ENCODE data around the gene SLC1A3.
"Not testable (repeated sequence)": the region's sequence is repeated elsewhere in the genome, so short reads cannot be mapped to it uniquely, and the experiment has no call there.

DNA sequence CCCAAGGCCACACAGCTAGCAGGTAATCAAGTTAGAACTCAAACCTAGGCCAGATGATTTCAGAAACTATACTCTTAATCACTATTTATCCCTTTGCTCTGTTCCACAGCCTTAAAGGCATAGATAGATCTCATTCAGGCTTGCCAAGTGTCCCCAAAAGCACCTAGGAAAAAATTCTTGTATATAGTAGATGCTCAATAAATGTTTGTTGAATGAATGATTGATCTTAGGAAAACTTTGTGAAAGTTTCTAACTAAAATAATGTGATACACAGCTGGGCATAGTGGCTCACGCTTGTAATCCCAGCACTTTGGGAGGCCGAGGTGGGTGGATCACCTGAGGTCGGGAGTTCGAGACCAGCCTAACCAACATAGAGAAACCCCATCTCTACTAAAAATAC lies 16.7 kb upstream of the SLC1A3 start:
- TF ChIP-seq, protein P1, sequence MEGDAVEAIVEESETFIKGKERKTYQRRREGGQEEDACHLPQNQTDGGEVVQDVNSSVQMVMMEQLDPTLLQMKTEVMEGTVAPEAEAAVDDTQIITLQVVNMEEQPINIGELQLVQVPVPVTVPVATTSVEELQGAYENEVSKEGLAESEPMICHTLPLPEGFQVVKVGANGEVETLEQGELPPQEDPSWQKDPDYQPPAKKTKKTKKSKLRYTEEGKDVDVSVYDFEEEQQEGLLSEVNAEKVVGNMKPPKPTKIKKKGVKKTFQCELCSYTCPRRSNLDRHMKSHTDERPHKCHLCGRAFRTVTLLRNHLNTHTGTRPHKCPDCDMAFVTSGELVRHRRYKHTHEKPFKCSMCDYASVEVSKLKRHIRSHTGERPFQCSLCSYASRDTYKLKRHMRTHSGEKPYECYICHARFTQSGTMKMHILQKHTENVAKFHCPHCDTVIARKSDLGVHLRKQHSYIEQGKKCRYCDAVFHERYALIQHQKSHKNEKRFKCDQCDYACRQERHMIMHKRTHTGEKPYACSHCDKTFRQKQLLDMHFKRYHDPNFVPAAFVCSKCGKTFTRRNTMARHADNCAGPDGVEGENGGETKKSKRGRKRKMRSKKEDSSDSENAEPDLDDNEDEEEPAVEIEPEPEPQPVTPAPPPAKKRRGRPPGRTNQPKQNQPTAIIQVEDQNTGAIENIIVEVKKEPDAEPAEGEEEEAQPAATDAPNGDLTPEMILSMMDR (conservative IDR thresholded peaks at IDR 0.05; ENCODE audit: low read length), result not testable (repeated sequence)
- not testable (repeated sequence) for TF ChIP-seq EZH2phosphoT487 (IDR thresholded peaks at IDR 0.05; ENCODE audit: borderline replicate concordance)
